Measurements from ENCODE around the gene PPP1R14C.

Gene PPP1R14C

GRCh38 chr6:150175586-150176151 lies 32.8 kb downstream of the PPP1R14C start:
- DNase-seq: no peak
- Histone ChIP-seq H3K9me3 (ENCODE audit: severe bottlenecking) (no peaks in the 10 kb centered on the region), H3K36me3 (no peaks in the 10 kb centered on the region), H3K27me3 (ENCODE audit: insufficient read depth, low read depth, severe bottlenecking) (no peaks in the 10 kb centered on the region), H3K4me3 (ENCODE audit: low read depth, low read length) (no peak overlapping the region), H3K27ac (no peak overlapping the region)
- TF ChIP-seq, protein P1, sequence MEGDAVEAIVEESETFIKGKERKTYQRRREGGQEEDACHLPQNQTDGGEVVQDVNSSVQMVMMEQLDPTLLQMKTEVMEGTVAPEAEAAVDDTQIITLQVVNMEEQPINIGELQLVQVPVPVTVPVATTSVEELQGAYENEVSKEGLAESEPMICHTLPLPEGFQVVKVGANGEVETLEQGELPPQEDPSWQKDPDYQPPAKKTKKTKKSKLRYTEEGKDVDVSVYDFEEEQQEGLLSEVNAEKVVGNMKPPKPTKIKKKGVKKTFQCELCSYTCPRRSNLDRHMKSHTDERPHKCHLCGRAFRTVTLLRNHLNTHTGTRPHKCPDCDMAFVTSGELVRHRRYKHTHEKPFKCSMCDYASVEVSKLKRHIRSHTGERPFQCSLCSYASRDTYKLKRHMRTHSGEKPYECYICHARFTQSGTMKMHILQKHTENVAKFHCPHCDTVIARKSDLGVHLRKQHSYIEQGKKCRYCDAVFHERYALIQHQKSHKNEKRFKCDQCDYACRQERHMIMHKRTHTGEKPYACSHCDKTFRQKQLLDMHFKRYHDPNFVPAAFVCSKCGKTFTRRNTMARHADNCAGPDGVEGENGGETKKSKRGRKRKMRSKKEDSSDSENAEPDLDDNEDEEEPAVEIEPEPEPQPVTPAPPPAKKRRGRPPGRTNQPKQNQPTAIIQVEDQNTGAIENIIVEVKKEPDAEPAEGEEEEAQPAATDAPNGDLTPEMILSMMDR (IDR thresholded peaks at IDR 0.05; ENCODE audit: low read depth, low read length): no peak

GRCh38 chr6:150176152-150176551 lies 33.3 kb downstream of the PPP1R14C start:
- Histone ChIP-seq H3K27me3 (ENCODE audit: insufficient read depth, low read depth, severe bottlenecking) (no peaks in the 10 kb centered on the region), H3K27ac (no peak overlapping the region), H3K4me3 (ENCODE audit: low read depth, low read length) (no peak overlapping the region), H3K36me3 (no peaks in the 10 kb centered on the region), H3K9me3 (ENCODE audit: severe bottlenecking) (no peaks in the 10 kb centered on the region)
- no peak for DNase-seq
- TF ChIP-seq, protein P1 (IDR thresholded peaks at IDR 0.05; ENCODE audit: low read depth, low read length): no peak

GRCh38 chr6:150176659-150177058 lies 33.8 kb downstream of the PPP1R14C start:
- H3K4me3 ChIP-seq (ENCODE audit: low read depth, low read length): no peak overlapping the region
- H3K27ac ChIP-seq: no peak overlapping the region
- TF ChIP-seq, protein P1 (IDR thresholded peaks at IDR 0.05; ENCODE audit: low read depth, low read length): no peak
- H3K36me3 ChIP-seq: no peaks in the 10 kb centered on the region
- no peaks in the 10 kb centered on the region for H3K27me3 ChIP-seq (ENCODE audit: insufficient read depth, low read depth, severe bottlenecking)
- no peaks in the 10 kb centered on the region for H3K9me3 ChIP-seq (ENCODE audit: severe bottlenecking)
- no peak for DNase-seq

GRCh38 chr6:150177259-150177951 lies 34.6 kb downstream of the PPP1R14C start:
- TF ChIP-seq, protein P1 (IDR thresholded peaks at IDR 0.05; ENCODE audit: low read depth, low read length): no peak
- H3K27ac ChIP-seq: no peak overlapping the region
- no peaks in the 10 kb centered on the region for H3K27me3 ChIP-seq (ENCODE audit: insufficient read depth, low read depth, severe bottlenecking)
- no peak overlapping the region for H3K4me3 ChIP-seq (ENCODE audit: low read depth, low read length)
- H3K9me3 ChIP-seq (ENCODE audit: severe bottlenecking): no peaks in the 10 kb centered on the region
- DNase-seq: no peak
- no peaks in the 10 kb centered on the region for H3K36me3 ChIP-seq

- no peaks in the 10 kb centered on the region for H3K27me3 ChIP-seq (ENCODE audit: insufficient read depth, low read depth, severe bottlenecking)
- H3K27ac ChIP-seq: no peak overlapping the region
- no peaks in the 10 kb centered on the region for H3K36me3 ChIP-seq
- no peak for DNase-seq
- TF ChIP-seq, protein P1 (IDR thresholded peaks at IDR 0.05; ENCODE audit: low read depth, low read length): no peak
- H3K9me3 ChIP-seq (ENCODE audit: severe bottlenecking): no peaks in the 10 kb centered on the region
- H3K4me3 ChIP-seq (ENCODE audit: low read depth, low read length): no peak overlapping the region
These were observed 35.2 kb downstream of the PPP1R14C start for GRCh38 chr6:150177952-150178520.
